Retinal pigment epithelial cell (primary cell): Measurements from ENCODE around the gene TRAF3IP1.
"Not testable (repeated sequence)": the region's sequence is repeated elsewhere in the genome, so short reads cannot be mapped to it uniquely, and the experiment has no call there.

Experiments used
- DNase-seq: peaks from one replicate; pipeline ENCODE4 v3.0.0-alpha.2; 2010; ENCODE audit warnings: low read depth
- H3K4me3 ChIP-seq: 2 replicates; pipeline ENCODE4 v1.5.1; 2011; ENCODE audit warnings: mild to moderate bottlenecking, low read length, control low read depth, moderate library complexity
- TF ChIP-seq, protein P1 (sequence below): conservative IDR thresholded peaks from 2 replicates; pipeline ENCODE4 v1.5.1; 2011; ENCODE audit warnings: low read depth, low read length, control low read depth, inconsistent platforms

TRAF3IP1 gene

DNA sequence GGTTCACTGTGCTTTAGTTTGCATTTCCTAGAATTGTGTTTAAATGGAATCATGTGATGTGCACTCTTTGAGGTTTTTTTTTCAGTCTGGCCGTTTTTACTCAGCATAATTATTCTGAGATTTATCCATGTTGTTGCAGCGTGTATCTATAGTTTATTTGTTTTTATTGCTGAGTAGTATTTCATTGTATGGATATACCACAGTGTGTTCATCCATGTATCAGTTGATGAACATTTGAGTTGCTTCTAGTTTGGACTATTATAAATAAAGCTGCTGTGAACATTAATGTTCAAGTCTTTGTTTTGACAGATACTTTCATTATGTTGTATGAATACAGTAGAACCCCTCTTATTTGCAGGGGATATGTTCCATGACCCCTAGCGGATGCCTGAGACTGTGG, 39.1 kb downstream of the TRAF3IP1 start:
- TF ChIP-seq, protein P1, sequence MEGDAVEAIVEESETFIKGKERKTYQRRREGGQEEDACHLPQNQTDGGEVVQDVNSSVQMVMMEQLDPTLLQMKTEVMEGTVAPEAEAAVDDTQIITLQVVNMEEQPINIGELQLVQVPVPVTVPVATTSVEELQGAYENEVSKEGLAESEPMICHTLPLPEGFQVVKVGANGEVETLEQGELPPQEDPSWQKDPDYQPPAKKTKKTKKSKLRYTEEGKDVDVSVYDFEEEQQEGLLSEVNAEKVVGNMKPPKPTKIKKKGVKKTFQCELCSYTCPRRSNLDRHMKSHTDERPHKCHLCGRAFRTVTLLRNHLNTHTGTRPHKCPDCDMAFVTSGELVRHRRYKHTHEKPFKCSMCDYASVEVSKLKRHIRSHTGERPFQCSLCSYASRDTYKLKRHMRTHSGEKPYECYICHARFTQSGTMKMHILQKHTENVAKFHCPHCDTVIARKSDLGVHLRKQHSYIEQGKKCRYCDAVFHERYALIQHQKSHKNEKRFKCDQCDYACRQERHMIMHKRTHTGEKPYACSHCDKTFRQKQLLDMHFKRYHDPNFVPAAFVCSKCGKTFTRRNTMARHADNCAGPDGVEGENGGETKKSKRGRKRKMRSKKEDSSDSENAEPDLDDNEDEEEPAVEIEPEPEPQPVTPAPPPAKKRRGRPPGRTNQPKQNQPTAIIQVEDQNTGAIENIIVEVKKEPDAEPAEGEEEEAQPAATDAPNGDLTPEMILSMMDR: no peak
- H3K4me3 ChIP-seq: no peak overlapping the region
- no peak for DNase-seq

DNA sequence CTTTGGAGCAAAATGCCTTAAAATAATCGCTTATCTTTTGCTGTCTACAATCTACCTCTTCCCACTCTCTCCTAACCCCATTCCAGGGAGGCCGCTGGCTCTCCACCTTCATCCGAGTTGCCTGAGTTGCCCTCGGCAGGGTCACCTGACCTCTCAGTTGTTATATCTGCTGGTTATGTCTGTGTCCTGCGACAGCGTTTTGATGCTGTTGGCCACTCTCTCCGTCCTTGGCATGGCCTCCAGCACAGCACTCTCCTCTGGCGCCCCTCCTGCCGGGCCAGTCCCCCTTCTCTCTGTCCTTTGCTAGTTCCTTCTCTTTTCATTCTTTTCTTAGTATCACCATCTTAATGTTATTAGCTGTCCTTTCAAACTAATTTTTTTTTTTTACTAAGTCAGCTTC, 41.6 kb downstream of the TRAF3IP1 start:
- H3K4me3 ChIP-seq: no peak overlapping the region
- TF ChIP-seq, protein P1: no peak
- no peak for DNase-seq

DNA sequence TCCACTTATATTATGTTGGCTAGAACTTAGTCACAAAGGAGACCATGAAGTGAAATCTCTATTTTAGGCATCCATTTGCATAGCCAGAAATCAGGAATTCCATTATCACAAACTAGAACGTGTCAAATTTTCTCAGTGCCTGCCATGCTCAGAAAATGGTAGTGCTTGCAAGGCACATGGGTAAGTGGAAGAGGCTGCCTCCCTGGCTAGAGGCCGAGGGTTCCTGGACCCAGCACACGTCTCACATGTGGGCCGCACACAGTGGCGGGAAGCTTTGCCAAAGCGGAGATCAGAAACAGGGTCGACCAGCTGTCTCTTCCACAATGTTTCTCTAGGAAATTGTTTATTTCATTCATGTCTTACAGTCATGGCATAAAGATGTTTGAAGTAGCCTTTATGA, 42.3 kb downstream of the TRAF3IP1 start:
- DNase-seq: no peak
- no peak overlapping the region for H3K4me3 ChIP-seq
- TF ChIP-seq, protein P1: no peak

DNA sequence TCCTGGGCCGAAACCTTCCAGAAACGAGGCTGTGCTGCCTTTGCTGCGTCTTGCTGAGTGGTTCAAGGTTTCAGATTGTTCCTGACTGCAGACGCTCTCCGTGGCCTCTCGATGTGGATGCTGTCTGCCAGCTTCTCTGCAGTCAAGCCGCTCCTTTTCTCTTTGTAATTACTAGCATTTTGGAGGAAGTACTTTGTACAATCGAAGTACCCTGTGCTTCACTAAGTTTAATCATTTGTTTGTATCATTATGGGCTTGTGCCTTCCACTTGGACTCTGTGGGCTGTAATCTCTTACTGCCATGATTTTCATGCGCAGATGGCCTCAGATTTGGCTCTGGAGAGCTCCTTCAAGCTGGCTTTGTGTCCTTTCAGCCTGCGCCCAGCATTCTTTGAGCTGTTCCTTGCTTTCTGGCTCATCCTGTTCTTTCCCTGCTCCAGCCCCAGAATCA, 49.3 kb downstream of the TRAF3IP1 start:
- H3K4me3 ChIP-seq: no peak overlapping the region
- TF ChIP-seq, protein P1: no peak
- DNase-seq: no peak

DNA sequence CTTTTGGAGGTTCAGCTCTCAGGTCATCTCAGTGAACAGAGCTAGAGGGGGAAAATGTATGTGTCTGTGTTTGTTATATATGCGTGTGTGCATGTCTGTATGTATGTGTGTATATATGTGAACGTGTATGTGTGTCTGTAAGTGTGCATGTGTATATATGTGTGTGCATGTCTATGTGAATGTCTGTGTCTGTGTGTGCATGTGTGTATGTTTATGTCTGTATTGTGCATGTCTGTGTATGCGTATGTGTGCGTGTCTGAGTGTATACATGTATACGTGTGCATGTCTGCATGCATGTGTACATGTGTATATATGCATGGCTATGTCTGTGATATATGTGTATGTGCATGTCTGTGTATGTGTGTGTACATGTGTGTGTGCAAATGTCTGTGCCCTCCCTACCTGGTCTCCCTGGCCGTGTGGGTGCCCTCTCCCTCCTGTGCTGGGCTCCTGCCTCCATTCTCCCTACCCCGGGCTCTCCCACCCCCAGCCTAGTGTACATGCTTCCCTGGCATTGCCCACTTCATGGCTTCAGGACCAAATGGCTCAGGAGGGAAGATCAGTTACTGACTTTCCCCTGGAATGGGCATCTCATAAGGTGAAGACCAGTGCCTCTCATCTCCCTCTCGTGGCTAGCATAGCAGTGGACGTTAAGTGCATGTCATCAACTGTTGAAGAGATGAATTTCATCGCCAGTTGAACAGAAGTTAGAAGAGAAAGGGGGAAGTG, 49.9 kb downstream of the TRAF3IP1 start:
- TF ChIP-seq, protein P1: no peak
- no peak for DNase-seq
- no peak overlapping the region for H3K4me3 ChIP-seq

DNA sequence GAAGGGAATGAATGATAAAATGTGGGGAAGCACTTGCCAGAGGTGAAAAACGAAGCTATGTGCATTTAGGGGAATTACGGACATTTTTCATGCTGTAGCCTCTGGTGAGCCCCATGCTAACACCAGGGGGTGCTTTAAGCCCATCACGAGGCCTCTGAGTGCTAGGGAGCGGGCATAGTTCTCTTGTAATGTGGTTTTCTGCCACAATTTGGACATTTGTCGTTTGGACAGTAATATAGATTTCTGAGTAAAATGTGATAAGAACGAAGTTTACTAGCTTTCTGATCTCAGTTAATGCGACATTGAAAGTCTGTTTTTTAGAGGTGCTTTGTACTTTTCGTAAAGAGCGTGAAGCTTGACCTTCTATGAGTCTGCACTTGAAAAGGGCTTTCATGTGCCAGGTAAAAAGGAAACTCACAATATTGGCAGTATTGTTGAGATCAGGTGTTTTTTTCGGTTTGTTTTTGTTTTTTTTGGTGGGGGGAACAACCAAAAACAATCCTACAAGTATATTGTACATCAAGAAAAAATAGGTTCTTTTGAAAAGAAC, 50.6 kb downstream of the TRAF3IP1 start:
- TF ChIP-seq, protein P1: peak; percentile 86
- no peak for DNase-seq
- H3K4me3 ChIP-seq: no peak overlapping the region

DNA sequence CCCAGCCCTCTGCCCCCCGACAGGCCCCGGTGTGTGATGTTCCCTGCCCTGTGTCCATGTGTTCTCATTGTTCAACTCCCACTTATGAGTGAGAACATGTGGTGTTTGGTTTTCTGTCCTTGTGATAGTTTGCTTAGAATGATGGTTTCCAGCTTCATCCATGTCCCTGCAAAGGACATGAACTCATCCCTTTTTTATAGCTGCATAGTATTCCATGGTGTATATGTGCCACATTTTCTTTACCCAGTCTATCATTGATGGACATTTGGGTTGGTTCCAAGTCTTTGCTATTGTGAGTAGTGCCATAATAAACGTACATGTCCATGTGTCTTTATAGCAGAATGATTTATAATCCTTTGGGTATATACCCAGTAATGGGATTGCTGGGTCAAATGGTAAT, 52.0 kb downstream of the TRAF3IP1 start:
- H3K4me3 ChIP-seq, DNase-seq: not testable (repeated sequence)
